ENCODE measurements around the gene GPBAR1. TPM values are rescaled to one million over a fixed set of nuclear protein-coding genes. Genes with fewer than 3 reads are reported as not detected.

Gene GPBAR1
- total RNA-seq, 2 donors from 2014 or later, result 3.1 to 90.3 TPM

DNA sequence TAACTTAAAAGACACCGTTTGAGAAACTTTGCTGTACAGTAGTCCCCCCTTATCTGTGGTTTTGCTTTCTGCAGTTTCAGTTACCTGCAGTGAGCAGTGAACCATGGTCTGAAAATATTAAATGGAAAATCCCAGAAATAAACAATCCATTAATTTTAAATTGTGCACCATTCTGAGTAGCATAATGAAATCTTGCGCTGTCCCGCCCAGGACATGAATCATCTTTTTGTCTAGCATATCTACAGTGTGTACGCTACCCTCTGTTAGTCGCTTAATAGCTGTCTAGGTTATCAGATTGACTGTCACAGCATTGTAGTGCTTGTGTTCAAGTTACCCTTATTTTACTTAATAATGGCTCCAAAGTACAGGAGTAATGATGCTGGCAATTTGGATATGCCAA, 37.8 kb upstream of the GPBAR1 start:
- Histone ChIP-seq H3K36me3 (replicated peaks in 1 of 2; ENCODE audit: insufficient read depth in 1 of 2, low read depth in 2 of 2) (no peaks in the 10 kb centered on the region), H3K27ac (no peak overlapping the region), H3K4me3 (no peak overlapping the region), H3K9me3 (no peaks in the 10 kb centered on the region), H3K27me3 (no peaks in the 10 kb centered on the region), H3K4me1 (peaks cover 36% of the 10 kb centered on the region)
- TF ChIP-seq, protein P1, sequence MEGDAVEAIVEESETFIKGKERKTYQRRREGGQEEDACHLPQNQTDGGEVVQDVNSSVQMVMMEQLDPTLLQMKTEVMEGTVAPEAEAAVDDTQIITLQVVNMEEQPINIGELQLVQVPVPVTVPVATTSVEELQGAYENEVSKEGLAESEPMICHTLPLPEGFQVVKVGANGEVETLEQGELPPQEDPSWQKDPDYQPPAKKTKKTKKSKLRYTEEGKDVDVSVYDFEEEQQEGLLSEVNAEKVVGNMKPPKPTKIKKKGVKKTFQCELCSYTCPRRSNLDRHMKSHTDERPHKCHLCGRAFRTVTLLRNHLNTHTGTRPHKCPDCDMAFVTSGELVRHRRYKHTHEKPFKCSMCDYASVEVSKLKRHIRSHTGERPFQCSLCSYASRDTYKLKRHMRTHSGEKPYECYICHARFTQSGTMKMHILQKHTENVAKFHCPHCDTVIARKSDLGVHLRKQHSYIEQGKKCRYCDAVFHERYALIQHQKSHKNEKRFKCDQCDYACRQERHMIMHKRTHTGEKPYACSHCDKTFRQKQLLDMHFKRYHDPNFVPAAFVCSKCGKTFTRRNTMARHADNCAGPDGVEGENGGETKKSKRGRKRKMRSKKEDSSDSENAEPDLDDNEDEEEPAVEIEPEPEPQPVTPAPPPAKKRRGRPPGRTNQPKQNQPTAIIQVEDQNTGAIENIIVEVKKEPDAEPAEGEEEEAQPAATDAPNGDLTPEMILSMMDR (IDR thresholded peaks at IDR 0.05), result no peak
- TF ChIP-seq POLR2A (IDR thresholded peaks at IDR 0.05), result no peak
- WGBS, 2 donors, result 59 to 68% methylated on average over 5 of the region's 5 CpGs
- no peak for DNase-seq
- intact Hi-C loops (cut with DNase I), result no loop called here
- ATAC-seq, result no peak

DNA sequence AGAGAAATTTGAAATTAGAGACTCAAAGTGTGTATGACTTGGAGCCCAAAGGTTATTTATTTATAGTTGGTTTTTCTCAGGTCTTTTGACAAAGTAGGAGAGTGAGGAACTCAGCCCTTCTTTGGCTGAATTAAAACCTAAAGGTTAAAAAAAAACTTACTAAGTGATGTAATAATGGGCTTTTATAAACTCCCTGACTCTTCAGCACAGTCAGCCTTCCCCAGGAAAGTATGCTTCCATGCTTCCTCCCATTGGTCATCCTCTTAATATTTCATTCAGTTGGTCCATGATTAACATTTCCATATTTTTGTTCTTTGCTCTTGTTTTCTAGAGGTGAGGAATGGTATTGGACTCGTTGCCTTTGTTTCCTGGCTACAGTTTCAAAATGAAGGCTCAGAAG, 36.6 kb upstream of the GPBAR1 start:
- H3K4me1 ChIP-seq, result peaks cover 34% of the 10 kb centered on the region
- TF ChIP-seq POLR2A (IDR thresholded peaks at IDR 0.05), result no peak
- TF ChIP-seq, protein P1 (IDR thresholded peaks at IDR 0.05), result no peak

DNA sequence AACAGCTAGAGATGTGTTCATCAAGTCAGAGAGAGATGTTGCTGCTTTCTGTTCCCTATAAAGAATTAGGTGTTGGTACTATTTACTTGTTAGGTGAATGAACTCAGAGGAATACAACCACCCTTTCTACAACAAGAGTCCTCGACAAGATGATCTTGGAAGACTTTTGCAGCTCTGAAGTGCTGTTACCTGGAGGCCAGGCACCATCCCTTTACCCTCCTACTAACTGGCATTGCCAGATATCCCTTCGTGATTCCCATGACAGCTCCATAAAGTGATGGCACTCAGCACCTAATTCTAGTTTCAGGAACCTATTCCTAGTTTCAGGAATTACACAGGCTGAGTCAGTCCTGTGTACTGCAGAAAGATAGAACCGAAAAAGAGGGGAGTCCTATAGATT, 33.9 kb upstream of the GPBAR1 start:
- intact Hi-C loops (cut with DNase I), result no loop called here
- no peak for TF ChIP-seq POLR2A (IDR thresholded peaks at IDR 0.05)
- TF ChIP-seq, protein P1 (IDR thresholded peaks at IDR 0.05), result no peak
- no peaks in the 10 kb centered on the region for H3K27me3 ChIP-seq
- peaks cover 51% of the 10 kb centered on the region for H3K4me1 ChIP-seq
- WGBS, 2 donors, result 83 to 96% methylated on average over 3 of the region's 3 CpGs
- H3K4me3 ChIP-seq, result no peak overlapping the region
- no peaks in the 10 kb centered on the region for H3K9me3 ChIP-seq
- peaks cover 0 to 1% of the 10 kb centered on the region in 2 donors for H3K36me3 ChIP-seq (replicated peaks in 1 of 2; ENCODE audit: insufficient read depth in 1 of 2, low read depth in 2 of 2)
- H3K27ac ChIP-seq, result no peak overlapping the region
- no peak for ATAC-seq
- no peak for DNase-seq

More for the DNA sequence above, 36.6 kb upstream of the GPBAR1 start:
- ATAC-seq, result no peak
- intact Hi-C loops (cut with DNase I), result no loop called here
- DNase-seq, result no peak
- no peaks in the 10 kb centered on the region for H3K9me3 ChIP-seq
- H3K4me3 ChIP-seq, result no peak overlapping the region
- H3K27ac ChIP-seq, result no peak overlapping the region
- H3K36me3 ChIP-seq (replicated peaks in 1 of 2; ENCODE audit: insufficient read depth in 1 of 2, low read depth in 2 of 2), result no peaks in the 10 kb centered on the region
- 78 to 90% methylated on average over 1 of the region's 1 CpG for WGBS, 2 donors
- H3K27me3 ChIP-seq, result no peaks in the 10 kb centered on the region

DNA sequence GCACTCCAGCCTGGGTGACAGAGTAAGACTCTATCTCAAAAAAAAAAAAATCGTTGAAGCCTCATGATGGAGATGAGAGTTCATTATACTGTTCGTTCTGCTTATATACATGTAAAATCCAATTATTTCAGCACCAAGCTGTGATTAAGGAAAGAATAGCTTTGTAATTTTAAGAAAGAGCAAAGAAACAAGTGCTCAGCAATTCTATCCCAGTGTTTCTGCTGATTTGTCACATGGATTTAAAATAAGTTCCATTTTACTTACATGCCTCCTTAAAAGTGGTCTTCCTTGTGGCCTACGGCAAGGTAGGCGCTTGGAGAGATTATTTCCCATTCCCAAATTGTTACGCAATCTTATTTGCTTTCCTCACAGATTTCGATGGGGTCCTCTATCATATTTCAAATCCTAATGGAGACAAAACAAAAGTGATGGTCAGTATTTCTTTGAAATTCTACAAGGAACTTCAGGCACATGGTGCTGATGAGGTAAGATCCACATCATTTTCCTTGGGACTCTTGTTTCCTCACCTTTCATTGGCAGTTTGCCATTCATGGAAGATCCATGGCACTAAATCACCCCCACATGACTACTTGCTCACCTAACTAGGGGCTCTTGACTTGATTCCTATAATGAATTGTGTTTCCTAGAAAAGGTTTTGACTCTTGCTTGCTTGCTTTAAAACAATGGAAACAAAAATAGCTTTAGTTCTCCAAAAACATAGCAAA, 32.3 kb upstream of the GPBAR1 start:
- H3K9me3 ChIP-seq, result no peaks in the 10 kb centered on the region
- no peak for ATAC-seq
- H3K4me3 ChIP-seq, result no peak overlapping the region
- H3K27me3 ChIP-seq, result no peaks in the 10 kb centered on the region
- TF ChIP-seq, protein P1 (IDR thresholded peaks at IDR 0.05), result no peak
- TF ChIP-seq POLR2A (IDR thresholded peaks at IDR 0.05), result no peak
- 47 to 52% methylated on average over 6 of the region's 6 CpGs for WGBS, 2 donors
- H3K27ac ChIP-seq, result peak overlapping the region in 3 of 4 donors; percentile 10 to 67 (median 13)
- H3K36me3 ChIP-seq (replicated peaks in 1 of 2; ENCODE audit: insufficient read depth in 1 of 2, low read depth in 2 of 2), result peaks cover 0 to 1% of the 10 kb centered on the region in 2 donors
- DNase-seq, result no peak
- intact Hi-C loops (cut with DNase I), result no loop called here
- H3K4me1 ChIP-seq, result peaks cover 39% of the 10 kb centered on the region

DNA sequence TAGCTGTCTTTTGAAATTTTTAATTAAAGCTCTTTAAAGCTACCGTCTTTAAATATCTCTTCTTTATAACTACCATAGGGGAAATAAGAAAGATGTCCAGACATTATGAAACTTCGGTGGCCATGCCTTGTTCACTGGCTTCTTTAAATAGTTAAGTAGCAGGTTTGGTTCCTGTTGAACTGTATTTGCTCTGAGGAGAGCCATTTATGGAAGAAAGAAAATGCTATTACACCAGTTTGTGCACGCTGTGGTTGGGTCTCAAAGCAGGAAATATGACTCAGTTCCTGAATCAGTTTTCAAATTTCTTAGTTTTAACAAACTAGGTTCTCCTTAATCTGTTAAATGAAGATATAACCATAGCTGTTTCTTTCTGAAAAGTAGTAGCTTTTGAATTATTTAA, 31.6 kb upstream of the GPBAR1 start:
- TF ChIP-seq POLR2A (IDR thresholded peaks at IDR 0.05), result no peak
- TF ChIP-seq, protein P1 (IDR thresholded peaks at IDR 0.05), result no peak
- peaks cover 46% of the 10 kb centered on the region for H3K4me1 ChIP-seq
- peaks cover 0 to 1% of the 10 kb centered on the region in 2 donors for H3K36me3 ChIP-seq (replicated peaks in 1 of 2; ENCODE audit: insufficient read depth in 1 of 2, low read depth in 2 of 2)
- peak overlapping the region in 3 of 4 donors; percentile 10 to 67 (median 13) for H3K27ac ChIP-seq
- ATAC-seq, result no peak
- peak in 1 of 4 donors; percentile 27 for DNase-seq
- intact Hi-C loops (cut with DNase I), result no loop called here
- no peaks in the 10 kb centered on the region for H3K27me3 ChIP-seq
- no peaks in the 10 kb centered on the region for H3K9me3 ChIP-seq
- 24 to 25% methylated on average over 3 of the region's 3 CpGs for WGBS, 2 donors
- H3K4me3 ChIP-seq, result no peak overlapping the region

Measured in body of pancreas (tissue), 4 donors.